Caco-2 (cell line): ENCODE data around the gene BCL10. TPM values are rescaled to one million over a fixed set of nuclear protein-coding genes. Genes with fewer than 3 reads are reported as not detected.

Experiments
- BruUV-seq: library from RNA; stranded (reverse); fragments of 400-500 nt; replicated peaks from 2 replicates; lab custom pipeline; 2021; lab: Mats Ljungman, UMichigan
- CTCF ChIA-PET: fragments of 300-600 bp; sonication (Branson Sonifier 250); formaldehyde crosslinking; loops from one replicate; lab custom pipeline; 2022; ENCODE audit warnings: antibody characterized with exemption; lab: Charles Lee
- POLR2A ChIA-PET: fragments of 300-600 bp; sonication (Branson Sonifier 250); formaldehyde crosslinking; loops from one replicate; lab custom pipeline; 2022; ENCODE audit warnings: antibody characterized with exemption; lab: Charles Lee
- DNase-seq, 2 experiments: peaks; one replicate each; pipeline versions ENCODE4 v3.0.0 to v3.0.0-alpha.2; 2020 to 2022
- H3K27me3 ChIP-seq: replicated peaks from 2 replicates; pipeline ENCODE4 v1.6.0; 2011; ENCODE audit warnings: low read length; ENCODE audit not compliant: control insufficient read depth, insufficient read depth
- H3K36me3 ChIP-seq: 2 replicates; pipeline ENCODE4 v1.5.1; 2011; ENCODE audit warnings: low read length; ENCODE audit not compliant: control insufficient read depth, insufficient read depth
- H3K4me1 ChIP-seq: fragments of 250-450 bp; sonication (Bioruptor Pico); 2 replicates; pipeline ENCODE4 v1.5.1; 2020; ENCODE audit warnings: mild to moderate bottlenecking
- H3K4me3 ChIP-seq: 2 replicates; pipeline ENCODE4 v1.5.1; 2011; ENCODE audit warnings: low read depth, mild to moderate bottlenecking, control low read depth, low read length
- H3K9me3 ChIP-seq: fragments of 250-450 bp; sonication (Bioruptor Pico); 2 replicates; pipeline ENCODE4 v1.5.1; 2020; ENCODE audit warnings: mild to moderate bottlenecking, moderate library complexity
- H3K27ac Mint-ChIP-seq: one replicate; pipeline ENCODE4 v1.8.0; 2022; ENCODE audit warnings: mixed read lengths; ENCODE audit not compliant: unreplicated experiment
- H3K27me3 Mint-ChIP-seq: one replicate; pipeline ENCODE4 v1.8.0; 2022; ENCODE audit warnings: mixed read lengths; ENCODE audit not compliant: insufficient read depth, unreplicated experiment
- H3K36me3 Mint-ChIP-seq: one replicate; pipeline ENCODE4 v1.8.0; 2022; ENCODE audit warnings: mild to moderate bottlenecking, mixed read lengths; ENCODE audit not compliant: insufficient read depth, unreplicated experiment
- H3K4me1 Mint-ChIP-seq: one replicate; pipeline ENCODE4 v1.8.0; 2022; ENCODE audit warnings: low read depth, mixed read lengths; ENCODE audit not compliant: unreplicated experiment
- H3K4me3 Mint-ChIP-seq: one replicate; pipeline ENCODE4 v1.8.0; 2022; ENCODE audit warnings: mild to moderate bottlenecking, moderate library complexity, mixed read lengths; ENCODE audit not compliant: unreplicated experiment
- H3K9me3 Mint-ChIP-seq: one replicate; pipeline ENCODE4 v1.8.0; 2022; ENCODE audit warnings: mixed read lengths; ENCODE audit not compliant: unreplicated experiment
- intact Hi-C: fragments of 100-400 bp; cut with micrococcal nuclease; formaldehyde crosslinking; loops from one replicate; pipeline ENCODE4 v1.10.0; 2022; ENCODE audit not compliant: unreplicated experiment
- total RNA-seq: library from RNA; stranded (reverse); gene quantifications from 2 replicates; pipeline ENCODE4 v1.2.3, GENCODE V29; 2022
- TF ChIP-seq, protein P1 (sequence below), 2 experiments: fragments of 200-600 bp in 1 of 2; IDR thresholded peaks; 1 replicate in 1 of 2; 2 replicates in 1 of 2; pipeline versions ENCODE4 v1.5.1 to v1.8.0; 2011 to 2022; ENCODE audit warnings: antibody characterized with exemption in 1 of 2, control low read depth in 1 of 2, inconsistent platforms in 1 of 2, low read depth in 1 of 2, low read length in 1 of 2, mild to moderate bottlenecking in 1 of 2, moderate library complexity in 1 of 2; ENCODE audit not compliant: insufficient read depth in 1 of 2, severe bottlenecking in 1 of 2, unreplicated experiment in 1 of 2

BCL10 gene
- total RNA-seq, 1 experiment from 2014 or later: 18.1 TPM

- H3K4me1 ChIP-seq: peaks cover 34% of the 10 kb centered on the region
- Mint-ChIP-seq H3K4me3 (no peak overlapping the region), H3K27ac (no peak overlapping the region), H3K27me3 (no peaks in the 10 kb centered on the region), H3K9me3 (no peaks in the 10 kb centered on the region), H3K4me1 (peaks cover 10% of the 10 kb centered on the region), H3K36me3 (no peaks in the 10 kb centered on the region)
- BruUV-seq: no TSS peak
- no peaks in the 10 kb centered on the region for H3K27me3 ChIP-seq
- ChIA-PET POLR2A (no interaction called here), CTCF (interaction anchor here (0.9 to 1.5 kb wide), 5 partner anchors 14 to 296 kb away, joined by 4 to 13 read pairs (median 6); partner anchors contain the start of gene C1orf52)
- H3K36me3 ChIP-seq: no peaks in the 10 kb centered on the region
- H3K4me3 ChIP-seq: no peak overlapping the region
- intact Hi-C loops: loop anchor here (1.0 kb wide), 2 partner anchors 39 to 131 kb away; partner anchors contain the start of gene SYDE2
- no peaks in the 10 kb centered on the region for H3K9me3 ChIP-seq
- no peak for DNase-seq
- TF ChIP-seq, protein P1, sequence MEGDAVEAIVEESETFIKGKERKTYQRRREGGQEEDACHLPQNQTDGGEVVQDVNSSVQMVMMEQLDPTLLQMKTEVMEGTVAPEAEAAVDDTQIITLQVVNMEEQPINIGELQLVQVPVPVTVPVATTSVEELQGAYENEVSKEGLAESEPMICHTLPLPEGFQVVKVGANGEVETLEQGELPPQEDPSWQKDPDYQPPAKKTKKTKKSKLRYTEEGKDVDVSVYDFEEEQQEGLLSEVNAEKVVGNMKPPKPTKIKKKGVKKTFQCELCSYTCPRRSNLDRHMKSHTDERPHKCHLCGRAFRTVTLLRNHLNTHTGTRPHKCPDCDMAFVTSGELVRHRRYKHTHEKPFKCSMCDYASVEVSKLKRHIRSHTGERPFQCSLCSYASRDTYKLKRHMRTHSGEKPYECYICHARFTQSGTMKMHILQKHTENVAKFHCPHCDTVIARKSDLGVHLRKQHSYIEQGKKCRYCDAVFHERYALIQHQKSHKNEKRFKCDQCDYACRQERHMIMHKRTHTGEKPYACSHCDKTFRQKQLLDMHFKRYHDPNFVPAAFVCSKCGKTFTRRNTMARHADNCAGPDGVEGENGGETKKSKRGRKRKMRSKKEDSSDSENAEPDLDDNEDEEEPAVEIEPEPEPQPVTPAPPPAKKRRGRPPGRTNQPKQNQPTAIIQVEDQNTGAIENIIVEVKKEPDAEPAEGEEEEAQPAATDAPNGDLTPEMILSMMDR (IDR thresholded peaks at IDR 0.05; ENCODE audit: insufficient read depth in 1 of 2, low read depth in 1 of 2, low read length in 1 of 2, severe bottlenecking in 1 of 2, unreplicated experiment in 1 of 2): no peak
These were observed 35.8 kb downstream of the BCL10 start for GRCh38 chr1:85240643-85241042.

- peak; percentile 37 to 40 for DNase-seq
- TF ChIP-seq, protein P1 (IDR thresholded peaks at IDR 0.05; ENCODE audit: insufficient read depth in 1 of 2, low read depth in 1 of 2, low read length in 1 of 2, severe bottlenecking in 1 of 2, unreplicated experiment in 1 of 2): no peak
- no peak overlapping the region for H3K4me3 ChIP-seq
- H3K9me3 ChIP-seq: no peaks in the 10 kb centered on the region
- no peaks in the 10 kb centered on the region for H3K36me3 ChIP-seq
- POLR2A ChIA-PET: no interaction called here
- H3K9me3 Mint-ChIP-seq: no peaks in the 10 kb centered on the region
- intact Hi-C loops: loop anchor here (1.0 kb wide), 2 partner anchors 39 to 131 kb away; partner anchors contain the start of gene SYDE2
- no TSS peak for BruUV-seq
- peaks cover 30% of the 10 kb centered on the region for H3K4me1 ChIP-seq
- H3K4me1 Mint-ChIP-seq: peaks cover 6% of the 10 kb centered on the region
- H3K27me3 Mint-ChIP-seq: no peaks in the 10 kb centered on the region
- no peaks in the 10 kb centered on the region for H3K27me3 ChIP-seq
- H3K27ac Mint-ChIP-seq: no peak overlapping the region
- H3K4me3 Mint-ChIP-seq: no peak overlapping the region
- CTCF ChIA-PET: interaction anchor here (0.6 to 1.5 kb wide), 6 partner anchors 14 to 296 kb away, joined by 3 to 13 read pairs (median 6); partner anchors contain the start of gene C1orf52
- no peaks in the 10 kb centered on the region for H3K36me3 Mint-ChIP-seq
These were observed 36.2 kb downstream of the BCL10 start for GRCh38 chr1:85240174-85240601.

- H3K4me1 ChIP-seq: peaks cover 15% of the 10 kb centered on the region
- H3K27ac Mint-ChIP-seq: no peak overlapping the region
- CTCF ChIA-PET: no interaction called here
- no TSS peak for BruUV-seq
- H3K9me3 Mint-ChIP-seq: no peaks in the 10 kb centered on the region
- H3K27me3 ChIP-seq: no peaks in the 10 kb centered on the region
- TF ChIP-seq, protein P1 (IDR thresholded peaks at IDR 0.05; ENCODE audit: insufficient read depth in 1 of 2, low read depth in 1 of 2, low read length in 1 of 2, severe bottlenecking in 1 of 2, unreplicated experiment in 1 of 2): no peak
- H3K36me3 ChIP-seq: no peaks in the 10 kb centered on the region
- intact Hi-C loops: no loop called here
- H3K4me3 ChIP-seq: no peak overlapping the region
- POLR2A ChIA-PET: no interaction called here
- no peak overlapping the region for H3K4me3 Mint-ChIP-seq
- H3K4me1 Mint-ChIP-seq: peaks cover 6% of the 10 kb centered on the region
- no peaks in the 10 kb centered on the region for H3K36me3 Mint-ChIP-seq
- DNase-seq: no peak
- H3K9me3 ChIP-seq: no peaks in the 10 kb centered on the region
- no peaks in the 10 kb centered on the region for H3K27me3 Mint-ChIP-seq
These were observed 38.8 kb downstream of the BCL10 start for GRCh38 chr1:85237613-85238012.
